ENCODE results near the gene PNMA6F. TPM values are rescaled to one million over a fixed set of nuclear protein-coding genes. Genes with fewer than 3 reads are reported as not detected.

PNMA6F gene
- total RNA-seq, 4 donors from 2014 or later = not detected

GRCh38 chrX:153349952-153350351, 28.4 kb upstream of the PNMA6F start:
- DNase-seq = no peak
- TF ChIP-seq CTCF (IDR thresholded peaks at IDR 0.05) (no peak), POLR2A (IDR thresholded peaks at IDR 0.05) (no peak)
- Histone ChIP-seq H3K27me3 (no peaks in the 10 kb centered on the region), H3K4me3 (no peak overlapping the region), H3K27ac (no peak overlapping the region), H3K4me1 (no peaks in the 10 kb centered on the region), H3K9me3 (no peaks in the 10 kb centered on the region), H3K36me3 (peaks cover 0 to 5% (median 0%) of the 10 kb centered on the region in 3 donors)

DNA sequence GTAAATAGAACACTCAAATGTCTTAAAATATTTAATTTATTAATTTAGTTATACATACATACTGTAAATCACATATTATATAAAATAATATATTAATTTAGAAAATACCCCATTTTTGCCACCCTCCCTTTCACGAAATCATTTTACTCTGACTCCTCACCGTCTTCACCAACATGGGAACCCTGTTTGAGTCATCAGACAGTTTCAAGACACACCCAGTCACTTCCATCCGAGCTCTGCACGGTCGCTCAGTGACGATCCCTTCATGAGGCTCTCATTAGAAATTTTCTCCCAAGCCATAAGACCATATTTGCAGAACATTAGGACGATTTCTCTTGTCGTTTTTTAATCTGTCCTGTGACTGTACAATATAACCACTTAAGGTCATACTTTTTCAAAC, 26.9 kb upstream of the PNMA6F start:
- TF ChIP-seq CTCF (IDR thresholded peaks at IDR 0.05) (no peak), POLR2A (IDR thresholded peaks at IDR 0.05) (no peak)
- H3K9me3 ChIP-seq = no peaks in the 10 kb centered on the region
- H3K36me3 ChIP-seq = peaks cover 0 to 15% (median 0%) of the 10 kb centered on the region in 3 donors

DNA sequence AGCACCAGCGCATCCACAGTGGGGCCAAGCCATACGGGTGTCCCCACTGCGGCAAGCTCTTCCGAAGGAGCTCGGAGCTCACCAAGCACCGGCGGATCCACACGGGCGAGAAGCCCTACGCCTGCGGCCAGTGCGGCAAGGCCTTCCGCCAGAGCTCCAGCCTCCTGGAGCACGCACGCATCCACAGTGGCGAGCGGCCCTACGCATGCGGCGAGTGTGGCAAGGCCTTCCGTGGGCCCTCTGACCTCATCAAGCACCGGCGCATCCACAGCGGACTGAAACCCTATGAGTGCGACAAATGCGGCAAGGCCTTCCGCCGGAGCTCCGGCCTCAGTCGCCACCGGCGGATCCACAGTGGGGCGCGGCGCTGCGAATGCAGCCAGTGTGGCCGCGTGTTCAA, 26.0 kb upstream of the PNMA6F start:
- no peak for DNase-seq
- Histone ChIP-seq H3K36me3 (peaks cover 0 to 15% (median 0%) of the 10 kb centered on the region in 3 donors), H3K4me1 (no peaks in the 10 kb centered on the region), H3K4me3 (no peak overlapping the region), H3K27ac (no peak overlapping the region), H3K27me3 (no peaks in the 10 kb centered on the region), H3K9me3 (no peaks in the 10 kb centered on the region)
- no peak for TF ChIP-seq POLR2A (IDR thresholded peaks at IDR 0.05)
- TF ChIP-seq CTCF (IDR thresholded peaks at IDR 0.05) = no peak

More for the DNA sequence above, 26.9 kb upstream of the PNMA6F start:
- H3K4me1 ChIP-seq = no peaks in the 10 kb centered on the region
- H3K4me3 ChIP-seq = no peak overlapping the region
- H3K27me3 ChIP-seq = no peaks in the 10 kb centered on the region
- DNase-seq = no peak
- no peak overlapping the region for H3K27ac ChIP-seq

DNA sequence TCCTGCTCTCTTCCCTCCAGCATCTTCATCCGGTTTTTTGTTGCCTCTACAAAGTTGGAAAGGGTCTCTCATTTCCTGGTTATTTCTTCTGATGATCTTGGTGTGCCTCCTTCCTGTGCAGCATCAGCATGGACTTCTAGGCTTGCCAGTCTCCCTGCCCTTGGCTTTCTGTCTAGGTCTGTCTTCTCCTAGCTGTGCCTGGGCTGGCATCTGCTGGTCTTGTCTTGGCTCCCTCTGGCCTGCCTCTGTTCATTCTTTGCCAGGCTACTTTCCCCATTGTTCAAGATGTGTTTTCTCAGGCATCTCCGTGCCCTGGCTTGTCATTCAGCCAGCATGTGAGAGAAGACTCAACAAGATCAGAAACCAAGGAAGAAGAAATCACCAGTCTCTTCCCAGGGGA, 22.1 kb upstream of the PNMA6F start:
- H3K27ac ChIP-seq = no peak overlapping the region
- H3K36me3 ChIP-seq = peaks cover 0 to 15% (median 0%) of the 10 kb centered on the region in 3 donors
- no peak for DNase-seq
- TF ChIP-seq CTCF (IDR thresholded peaks at IDR 0.05) (no peak), POLR2A (IDR thresholded peaks at IDR 0.05) (no peak)
- no peaks in the 10 kb centered on the region for H3K27me3 ChIP-seq
- H3K4me1 ChIP-seq = no peaks in the 10 kb centered on the region
- no peak overlapping the region for H3K4me3 ChIP-seq
- H3K9me3 ChIP-seq = no peaks in the 10 kb centered on the region

- H3K4me3 ChIP-seq = no peak overlapping the region
- no peak for DNase-seq
- no peak overlapping the region for H3K27ac ChIP-seq
- H3K36me3 ChIP-seq = peaks cover 0 to 16% (median 0%) of the 10 kb centered on the region in 3 donors
- H3K27me3 ChIP-seq = no peaks in the 10 kb centered on the region
- TF ChIP-seq CTCF (IDR thresholded peaks at IDR 0.05) = no peak
- no peak for TF ChIP-seq POLR2A (IDR thresholded peaks at IDR 0.05)
- H3K9me3 ChIP-seq = no peaks in the 10 kb centered on the region
- no peaks in the 10 kb centered on the region for H3K4me1 ChIP-seq
These were observed 21.4 kb upstream of the PNMA6F start for GRCh38 chrX:153342762-153343558.

Data from Peyer's patch (tissue), 4 donors.